HL-60 (cell line): ENCODE measurements around the gene CYP4V2.

Experiments used
- GABPA ChIP-seq: IDR thresholded peaks from 2 replicates; pipeline ENCODE4 v1.6.1; 2012; ENCODE audit warnings: low read depth
- POLR2AphosphoS5 ChIP-seq: IDR thresholded peaks from 2 replicates; pipeline ENCODE4 v1.6.1; 2012; ENCODE audit warnings: low read depth
- REST ChIP-seq: IDR thresholded peaks from 2 replicates; pipeline ENCODE4 v1.6.1; 2012; ENCODE audit warnings: low read depth; ENCODE audit not compliant: insufficient replicate concordance
- TF ChIP-seq, protein P1 (sequence below): IDR thresholded peaks from one replicate; pipeline ENCODE4 v1.5.1; 2011; ENCODE audit warnings: low read length, control low read depth, inconsistent platforms; ENCODE audit not compliant: insufficient read depth

DNA sequence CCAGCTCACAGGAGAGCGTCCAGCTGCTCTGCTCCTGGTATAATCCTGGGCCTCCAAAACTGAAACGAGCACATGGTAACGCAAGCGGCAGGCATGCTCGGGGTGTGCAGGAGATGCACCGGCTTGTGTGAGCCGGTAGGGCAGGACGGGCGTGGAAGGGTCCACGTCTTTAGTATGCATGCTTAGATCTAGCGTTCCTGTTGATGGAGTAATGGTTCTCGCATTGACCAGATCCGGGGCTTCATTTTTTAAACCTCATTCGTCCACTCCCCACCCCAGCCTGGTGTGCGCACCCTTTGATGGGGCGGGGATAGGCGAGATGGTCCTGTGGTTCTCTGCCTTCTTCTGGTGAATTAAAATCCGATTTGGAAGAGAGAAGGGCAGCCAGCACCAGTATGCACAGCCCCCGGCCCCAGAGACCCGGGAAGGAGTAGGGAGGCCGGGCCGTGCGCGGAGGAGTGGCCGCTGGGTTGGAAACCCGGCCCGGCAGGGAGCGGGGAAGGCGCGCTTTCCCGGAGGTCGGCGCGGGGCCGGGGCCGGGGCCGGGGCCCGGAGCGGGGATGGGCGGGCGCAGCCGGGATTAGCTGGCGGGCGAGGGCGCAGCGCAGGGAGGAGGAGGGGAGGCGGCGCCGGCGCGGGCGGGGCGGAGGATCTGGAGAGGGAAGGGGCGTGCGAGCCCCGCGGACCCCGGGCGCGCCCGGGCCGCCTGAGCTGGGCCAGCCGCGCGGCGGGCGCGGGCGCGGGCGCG is 47.0 kb upstream of the CYP4V2 start:
- TF ChIP-seq, protein P1, sequence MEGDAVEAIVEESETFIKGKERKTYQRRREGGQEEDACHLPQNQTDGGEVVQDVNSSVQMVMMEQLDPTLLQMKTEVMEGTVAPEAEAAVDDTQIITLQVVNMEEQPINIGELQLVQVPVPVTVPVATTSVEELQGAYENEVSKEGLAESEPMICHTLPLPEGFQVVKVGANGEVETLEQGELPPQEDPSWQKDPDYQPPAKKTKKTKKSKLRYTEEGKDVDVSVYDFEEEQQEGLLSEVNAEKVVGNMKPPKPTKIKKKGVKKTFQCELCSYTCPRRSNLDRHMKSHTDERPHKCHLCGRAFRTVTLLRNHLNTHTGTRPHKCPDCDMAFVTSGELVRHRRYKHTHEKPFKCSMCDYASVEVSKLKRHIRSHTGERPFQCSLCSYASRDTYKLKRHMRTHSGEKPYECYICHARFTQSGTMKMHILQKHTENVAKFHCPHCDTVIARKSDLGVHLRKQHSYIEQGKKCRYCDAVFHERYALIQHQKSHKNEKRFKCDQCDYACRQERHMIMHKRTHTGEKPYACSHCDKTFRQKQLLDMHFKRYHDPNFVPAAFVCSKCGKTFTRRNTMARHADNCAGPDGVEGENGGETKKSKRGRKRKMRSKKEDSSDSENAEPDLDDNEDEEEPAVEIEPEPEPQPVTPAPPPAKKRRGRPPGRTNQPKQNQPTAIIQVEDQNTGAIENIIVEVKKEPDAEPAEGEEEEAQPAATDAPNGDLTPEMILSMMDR, result no peak
- TF ChIP-seq GABPA (no peak), POLR2AphosphoS5 (no peak), REST (no peak)
